NCI-H460 (cell line): ENCODE results near the gene CHST6. TPM values are rescaled to one million over a fixed set of nuclear protein-coding genes. Genes with fewer than 3 reads are reported as not detected.
"Not testable (repeated sequence)": the region's sequence is repeated elsewhere in the genome, so short reads cannot be mapped to it uniquely, and the experiment has no call there.

Experiments used
- DNase-seq: peaks from one replicate; pipeline ENCODE4 v3.0.0-alpha.2; 2016; ENCODE audit warnings: low read depth; ENCODE audit errors: extremely low read depth
- total RNA-seq: library from RNA; depleted of rRNA; stranded (reverse); fragments of >200 nt; shearing (Covaris generic); gene quantifications from 2 replicates; pipeline ENCODE4 v1.2.3, GENCODE V29; 2014

CHST6 gene
- total RNA-seq, 1 experiment from 2014 or later = 0.89 TPM

DNA sequence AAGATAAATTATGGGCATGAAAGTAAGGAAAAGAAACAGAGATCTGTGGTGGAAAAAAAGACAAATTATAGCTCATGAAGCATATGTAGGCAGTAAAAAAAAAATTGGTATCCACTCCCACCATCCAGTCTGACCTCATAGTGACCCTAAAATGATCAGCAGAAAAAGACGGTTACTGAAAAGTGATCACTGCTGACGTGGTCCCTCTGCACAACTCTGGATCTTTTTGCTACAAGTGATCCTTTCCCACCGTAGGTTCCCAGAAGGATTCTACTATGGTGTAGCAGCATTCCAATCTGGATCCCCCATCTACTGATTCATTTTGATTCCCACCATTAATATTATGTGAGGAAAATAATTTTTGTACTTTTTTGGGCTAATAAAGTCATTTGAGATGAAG is 10.9 kb upstream of the CHST6 start:
- DNase-seq = no peak

DNA sequence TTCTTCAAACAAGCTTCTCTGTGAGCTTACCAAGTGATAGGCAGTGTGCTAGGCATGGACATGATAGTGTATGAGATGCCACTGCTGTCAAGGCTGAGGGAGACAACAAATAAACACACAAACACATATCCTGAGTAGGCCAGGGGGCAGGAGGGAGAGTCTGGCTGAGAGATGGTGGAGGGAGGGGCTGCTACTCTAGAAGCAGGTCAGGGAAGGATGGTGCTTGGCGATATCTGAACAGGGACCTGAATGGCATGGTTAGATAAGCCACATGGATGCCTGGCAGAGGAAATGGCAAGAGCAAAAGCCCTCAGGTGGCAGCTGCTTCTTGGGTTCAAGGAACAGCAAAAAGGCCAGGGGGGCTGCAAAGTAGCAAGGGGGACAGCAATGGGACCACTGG is 8.6 kb upstream of the CHST6 start:
- no peak for DNase-seq

DNA sequence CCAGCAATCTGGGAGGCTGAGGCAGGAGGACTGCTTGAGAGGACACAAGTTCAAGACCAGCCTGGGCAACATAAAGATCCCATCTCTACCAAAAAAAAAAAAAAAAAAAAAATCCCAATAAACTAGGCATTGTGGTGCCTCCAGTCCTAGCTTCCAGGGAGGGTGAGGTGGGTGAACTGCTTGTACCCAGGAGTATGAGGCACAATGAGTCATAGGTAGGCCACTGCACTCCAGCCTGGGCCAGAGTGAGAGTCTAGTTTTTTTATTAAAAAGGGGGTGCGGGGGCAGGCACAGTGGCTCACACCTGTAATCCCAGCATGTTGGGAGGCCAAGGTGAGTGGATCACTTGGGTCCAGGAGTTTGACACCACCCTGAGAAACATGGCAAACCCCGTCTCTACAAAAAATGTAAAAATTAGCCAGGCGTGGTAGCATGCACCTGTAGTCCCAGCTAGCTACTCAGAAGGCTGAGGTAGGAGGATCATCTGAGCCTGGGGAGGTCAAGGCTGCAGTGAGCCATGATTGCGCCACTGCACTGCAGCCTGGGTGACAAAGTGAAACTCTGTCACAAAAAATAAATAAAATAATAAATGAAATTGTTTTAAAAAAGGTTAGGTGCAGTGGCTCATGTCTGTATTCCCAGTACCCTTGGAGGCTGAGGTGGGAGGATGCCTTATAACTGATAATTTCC is 7.8 kb upstream of the CHST6 start:
- no peak for DNase-seq

DNA sequence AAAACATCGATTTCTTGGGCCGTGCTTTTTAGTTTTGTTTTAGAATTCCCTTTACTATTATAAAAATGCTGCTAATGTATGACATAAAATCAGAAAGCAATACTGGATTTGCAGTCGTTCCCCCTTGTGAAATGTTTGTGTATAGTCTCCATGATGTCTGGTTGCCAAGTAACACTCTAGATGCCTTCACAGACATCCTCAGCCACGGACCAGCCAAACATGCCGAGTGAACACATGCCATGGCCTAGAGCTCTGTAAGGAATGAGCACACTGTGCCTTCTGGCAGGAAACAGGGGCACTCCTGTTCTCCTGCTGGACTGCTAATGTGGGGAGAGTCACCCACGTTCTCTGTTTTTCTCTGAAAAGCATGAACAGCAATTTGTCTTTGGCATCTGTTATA is 6.6 kb upstream of the CHST6 start:
- DNase-seq = not testable (repeated sequence)

DNA sequence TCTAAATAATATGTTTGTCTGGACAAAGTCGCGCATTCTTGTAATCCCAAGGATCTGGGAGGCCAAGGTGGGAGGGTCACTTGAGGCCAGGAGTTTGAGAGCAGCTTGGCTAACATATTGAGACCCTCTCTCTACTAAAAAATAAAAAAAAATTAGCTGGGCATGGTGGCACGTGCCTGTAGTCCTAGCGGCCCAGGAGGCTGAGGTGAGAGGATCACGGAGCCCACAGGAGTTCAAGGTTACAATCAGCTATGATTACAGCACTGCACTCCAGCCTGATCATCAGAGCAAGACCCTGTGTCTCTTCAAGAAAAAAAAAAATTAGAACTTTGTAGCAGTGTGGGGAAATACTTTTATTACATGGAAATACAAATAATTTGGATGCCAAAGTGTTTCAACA is 6.1 kb upstream of the CHST6 start:
- no peak for DNase-seq

DNA sequence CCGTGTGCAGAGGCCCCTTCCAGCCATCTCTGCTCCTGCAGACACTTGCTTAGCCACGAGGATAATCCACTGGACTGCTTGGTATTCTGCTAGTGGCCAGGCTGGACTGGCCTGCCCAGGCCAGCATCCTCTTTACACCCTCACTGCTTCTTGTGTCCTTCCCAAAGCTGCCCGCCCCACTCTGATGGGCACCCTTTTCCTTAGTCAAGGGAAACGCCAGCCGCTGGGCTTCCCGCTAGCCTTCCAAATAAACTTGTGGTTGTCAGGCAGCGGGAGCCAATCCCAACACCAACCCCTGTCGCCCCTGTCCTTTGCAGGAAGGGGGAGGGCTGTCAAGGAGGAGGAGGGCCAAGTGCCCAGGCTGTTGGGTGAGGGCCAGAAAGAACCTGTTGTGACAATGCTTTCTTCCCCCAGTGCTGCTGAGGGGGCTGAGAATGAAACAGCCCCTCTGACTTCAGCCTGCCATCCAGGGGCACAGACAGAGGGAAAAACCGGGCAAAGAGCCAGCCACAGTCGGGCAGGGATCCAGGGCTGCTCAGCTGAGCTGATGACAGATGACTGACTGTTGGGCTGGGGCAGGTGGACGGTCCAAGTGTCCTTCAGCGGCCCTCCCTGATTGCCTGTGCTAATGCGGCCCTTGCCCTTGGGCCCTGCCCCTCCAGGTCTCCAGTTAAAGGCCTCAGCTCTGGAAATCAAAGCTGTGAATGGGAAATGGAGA is 3.5 kb upstream of the CHST6 start:
- not testable (repeated sequence) for DNase-seq

DNA sequence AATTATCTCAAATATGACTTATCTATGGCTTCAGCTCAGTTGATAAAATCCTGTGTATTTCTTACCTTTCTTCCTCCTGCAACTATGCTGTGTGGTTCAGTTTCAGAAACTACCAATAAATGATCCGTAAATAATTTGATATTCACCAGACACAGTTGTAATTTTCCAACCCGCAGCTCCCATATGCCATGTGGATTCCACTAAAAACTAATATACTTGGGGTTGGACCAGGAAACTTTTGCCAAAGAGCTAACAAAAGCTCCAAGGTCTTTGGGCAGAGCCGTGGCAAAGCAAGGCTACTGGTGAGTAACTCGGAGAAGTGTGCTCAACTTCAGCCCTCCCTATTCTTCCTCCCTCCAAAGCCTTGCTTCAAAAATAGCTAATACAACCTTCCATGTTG is 2.3 kb upstream of the CHST6 start:
- no peak for DNase-seq

DNA sequence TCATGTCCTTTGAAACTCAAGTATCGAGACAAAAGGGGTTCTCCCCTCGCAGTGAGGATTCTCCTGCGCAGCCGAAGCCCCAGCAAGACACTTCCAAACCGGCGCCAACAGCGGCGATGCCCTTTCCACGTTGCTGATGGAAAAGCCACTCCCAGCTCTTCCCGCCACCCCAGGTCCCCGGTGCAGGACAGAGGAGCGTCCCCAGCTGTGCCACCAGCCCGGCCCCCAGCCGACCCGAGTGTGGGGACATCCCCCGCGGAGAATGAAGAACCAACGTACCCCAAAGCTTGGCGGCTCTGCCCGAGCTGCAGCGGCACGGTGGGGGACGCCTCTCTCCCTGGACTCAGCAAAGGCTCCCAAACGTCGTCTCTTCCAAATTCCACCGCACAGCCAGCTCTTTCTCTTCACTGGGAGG is 573 bp downstream of the CHST6 start:
- no peak for DNase-seq

DNA sequence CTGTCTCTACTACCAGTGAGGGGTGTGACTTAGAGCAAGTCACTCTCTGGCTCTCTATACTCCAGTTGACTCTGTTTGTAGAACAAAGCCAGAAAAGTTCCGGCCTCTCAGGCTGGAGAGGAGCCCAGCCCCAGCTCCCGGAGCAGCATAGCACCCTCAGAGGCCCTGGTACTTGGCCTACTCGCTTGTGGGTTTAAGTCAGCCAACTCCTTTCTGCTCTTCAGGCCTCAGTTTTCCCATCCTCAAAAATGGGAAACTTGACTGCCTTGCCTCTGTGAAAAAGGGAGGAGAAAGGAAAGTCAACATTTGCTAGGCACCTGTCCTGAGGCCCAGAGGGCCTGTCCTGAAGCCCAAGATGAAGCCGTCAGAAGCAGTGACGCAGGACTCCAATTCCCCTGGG is 1.1 kb downstream of the CHST6 start:
- no peak for DNase-seq

DNA sequence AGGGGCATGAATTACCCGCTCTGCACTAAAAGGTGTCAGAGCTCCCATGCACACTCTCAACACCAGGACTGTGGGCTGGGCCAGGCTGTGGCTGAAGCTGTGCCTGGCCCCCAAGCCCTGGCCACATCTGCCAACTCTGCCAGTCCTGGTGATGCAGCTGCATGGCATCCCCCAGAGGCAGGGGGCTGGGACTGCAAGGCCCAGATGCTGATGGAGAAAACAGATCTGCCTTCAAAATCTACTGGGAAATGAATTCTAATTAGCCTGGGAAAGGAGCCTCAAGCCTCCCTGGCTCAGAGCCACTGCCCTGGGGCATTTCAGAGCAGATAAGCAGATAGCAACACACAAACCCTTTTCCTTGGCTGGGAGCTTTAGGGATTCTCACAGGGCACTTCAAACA is 3.4 kb downstream of the CHST6 start:
- DNase-seq = no peak

DNA sequence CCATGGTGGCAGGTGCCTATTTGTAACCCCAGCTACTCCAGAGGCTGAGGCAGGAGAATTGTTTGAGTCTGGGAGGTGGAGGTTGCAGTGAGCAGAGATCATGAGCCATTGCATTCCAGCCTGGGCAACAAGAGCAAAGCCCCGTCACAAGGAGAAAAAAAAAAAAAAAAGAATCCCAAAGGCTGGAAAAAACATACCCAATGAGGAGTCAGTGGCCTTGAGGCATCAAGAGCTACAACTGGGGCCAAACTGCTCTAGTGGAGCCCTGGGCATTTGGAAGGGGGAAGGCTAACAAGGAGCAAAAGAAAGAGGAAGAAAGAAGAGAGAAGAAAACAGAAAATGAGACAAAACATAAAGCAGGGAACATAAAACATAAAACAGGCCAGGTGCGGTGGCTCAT is 6.9 kb downstream of the CHST6 start:
- no peak for DNase-seq

DNA sequence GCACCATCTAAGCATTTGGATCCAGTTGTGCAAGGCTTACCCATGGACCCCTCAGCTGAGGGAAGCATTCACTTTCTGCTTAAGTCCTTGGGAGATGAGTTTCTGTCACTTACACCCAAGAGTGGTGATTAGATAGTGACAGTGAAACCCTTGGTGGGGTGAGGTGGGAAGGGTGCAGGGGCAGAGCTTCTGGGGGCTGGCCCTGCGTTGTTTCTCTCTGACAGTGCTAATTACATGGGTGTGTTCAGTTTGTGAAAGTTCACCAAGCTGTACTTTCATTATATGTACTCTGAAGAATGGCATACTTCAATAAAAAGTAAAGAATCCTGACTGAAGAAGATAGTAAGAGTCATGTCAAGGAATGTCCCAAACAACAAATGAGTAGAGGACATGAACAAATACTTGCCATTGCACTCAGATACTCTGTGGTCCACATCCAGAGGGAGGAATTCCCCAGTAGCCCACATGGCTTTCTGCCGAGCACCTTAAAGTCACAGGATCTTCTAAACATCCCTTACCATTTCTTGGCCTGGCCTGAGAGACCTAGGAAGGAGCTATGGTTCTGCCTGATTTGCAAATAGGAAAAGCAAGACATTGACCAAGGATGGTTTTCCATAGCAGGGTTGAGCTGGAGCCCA is 8.4 kb downstream of the CHST6 start:
- DNase-seq = no peak

DNA sequence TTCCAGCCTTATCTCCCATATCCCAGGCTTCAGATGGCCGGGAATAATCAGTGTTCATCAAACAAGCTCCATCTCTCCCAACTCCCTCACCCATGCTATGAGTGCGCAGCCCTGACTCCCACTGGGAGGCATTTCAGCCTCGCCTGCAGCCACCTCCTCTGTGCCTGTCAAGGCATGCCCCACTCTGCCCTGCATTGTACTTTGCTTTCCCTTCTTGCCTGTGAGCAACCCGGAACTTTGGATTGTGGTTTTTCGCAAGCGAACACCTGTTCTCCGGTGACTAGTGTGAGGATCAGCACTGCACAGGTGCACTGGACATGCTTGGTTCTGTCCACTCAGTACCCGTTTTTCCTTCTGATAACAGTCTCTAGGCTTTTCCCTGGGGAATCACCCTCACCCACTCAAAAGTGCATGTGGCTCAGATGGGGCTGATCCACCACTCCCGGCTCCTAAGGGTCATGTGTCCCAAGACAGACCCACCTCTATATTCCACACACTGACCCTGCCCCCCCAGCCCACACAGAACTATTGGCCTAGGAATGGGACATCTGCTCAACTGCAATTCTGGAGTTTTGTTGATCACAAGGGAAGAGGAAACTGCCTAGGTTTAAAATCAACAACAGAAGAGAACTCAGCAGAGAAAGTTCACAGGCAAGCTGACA is 9.1 kb downstream of the CHST6 start:
- DNase-seq = no peak

DNA sequence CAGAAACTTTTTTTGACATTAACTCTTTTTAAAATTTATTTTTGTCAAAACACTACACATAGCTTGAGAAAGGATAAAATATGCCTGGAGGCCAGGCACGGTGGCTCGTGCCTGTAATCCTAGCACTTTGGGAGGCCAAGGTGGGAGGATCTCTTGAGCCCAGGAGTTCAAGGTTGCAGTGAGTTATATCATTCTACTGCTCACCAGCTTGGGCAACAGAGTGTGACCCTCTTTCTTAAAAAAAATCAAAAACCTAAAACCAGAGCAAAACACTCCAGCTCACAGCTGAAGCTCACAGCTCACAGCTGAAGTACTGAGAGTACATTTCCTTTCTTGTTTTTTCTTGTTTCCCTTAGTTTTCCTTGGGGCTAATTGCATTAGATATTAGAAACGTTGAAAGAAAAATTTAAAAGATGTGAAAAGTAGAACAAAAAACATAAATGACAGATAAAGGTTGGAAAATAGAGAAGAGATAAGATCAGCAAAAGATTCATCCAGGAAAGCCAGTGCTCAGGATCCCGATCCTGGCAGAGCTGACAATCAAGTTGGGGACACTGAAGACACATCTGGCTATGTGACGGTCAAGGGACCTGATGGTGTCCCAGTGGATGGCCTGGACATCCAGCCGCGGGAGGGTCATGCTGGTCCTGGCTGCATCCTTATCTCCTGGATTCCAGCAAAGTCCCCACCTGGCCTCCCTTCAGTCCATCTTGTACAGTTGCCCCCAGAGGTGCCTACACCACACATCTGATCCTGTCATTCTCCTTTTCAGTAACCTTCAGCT is 9.8 kb downstream of the CHST6 start:
- no peak for DNase-seq

DNA sequence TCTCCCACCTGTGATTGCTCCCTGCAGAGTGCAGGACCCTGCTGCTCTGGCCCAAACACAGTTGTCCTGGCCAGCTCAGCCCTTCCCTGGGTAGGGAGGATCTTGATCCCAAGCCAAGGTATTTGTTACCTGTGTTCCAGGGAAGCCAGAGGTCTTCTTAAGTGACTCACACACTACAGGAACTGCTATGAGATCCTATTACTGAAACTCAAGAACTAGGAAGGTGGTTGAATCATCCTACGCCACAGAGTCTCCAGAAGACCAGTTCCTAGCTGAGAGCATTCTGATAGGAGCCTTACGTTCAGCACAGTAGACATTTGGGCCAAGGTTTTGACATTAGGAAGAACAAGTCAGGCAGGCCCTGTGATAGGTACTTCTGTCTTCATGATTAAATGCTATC is 12.0 kb downstream of the CHST6 start:
- no peak for DNase-seq

DNA sequence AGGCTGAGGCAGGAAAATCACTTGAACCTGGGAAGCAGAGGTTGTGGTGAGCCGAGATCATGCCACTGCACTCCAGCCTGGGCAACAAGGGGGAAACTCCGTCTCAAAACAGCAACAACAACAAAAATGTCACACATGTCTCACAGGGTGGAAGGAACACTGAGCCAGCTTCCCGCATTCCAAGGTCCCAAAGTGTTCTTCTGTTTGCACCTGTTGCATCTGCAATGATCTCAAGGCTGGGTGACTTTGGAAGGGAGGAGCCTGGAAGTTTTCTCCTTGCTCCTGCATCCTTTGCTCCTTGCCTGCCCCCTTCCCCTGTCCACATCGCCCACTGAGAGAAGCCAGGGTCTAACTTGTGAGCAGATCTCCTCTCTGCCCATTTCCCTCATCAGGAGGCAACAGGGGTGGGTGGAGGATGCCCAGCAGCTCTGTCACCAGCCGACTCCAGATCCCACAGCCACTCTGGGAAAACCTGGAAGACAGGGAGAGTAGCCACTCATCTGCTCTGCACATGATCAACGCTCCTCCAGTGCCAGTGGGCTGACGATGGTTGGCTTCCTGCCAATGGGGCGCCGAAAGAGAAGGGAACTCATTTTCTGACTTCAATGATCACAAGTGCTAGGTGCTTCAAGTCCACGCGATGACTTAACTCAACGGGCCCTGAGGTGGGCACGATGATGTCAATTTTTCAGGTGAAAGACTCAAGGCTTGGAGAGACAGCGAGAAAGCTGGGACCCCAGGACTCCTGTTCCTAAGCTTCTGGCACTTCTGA is 12.6 kb downstream of the CHST6 start:
- DNase-seq = no peak

DNA sequence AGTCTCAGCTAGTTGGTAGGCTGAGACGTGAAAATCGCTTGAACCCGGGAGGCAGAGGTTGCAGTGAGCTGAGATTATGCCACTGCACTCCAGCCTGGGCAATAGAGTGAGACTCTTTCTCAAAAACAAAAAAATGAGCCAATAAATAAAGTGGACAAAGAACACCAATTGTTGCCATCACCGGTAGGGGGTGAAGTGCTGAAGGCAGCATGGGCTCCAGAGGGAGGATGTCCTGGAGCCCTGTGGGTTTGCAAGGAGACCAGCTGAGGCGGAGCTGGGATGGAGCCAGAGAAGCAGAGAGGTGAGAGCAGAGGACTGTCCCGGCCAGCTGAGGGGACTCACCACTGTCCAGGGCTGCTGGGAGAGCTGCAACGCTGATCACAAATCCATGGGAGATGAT is 13.8 kb downstream of the CHST6 start:
- DNase-seq = no peak

DNA sequence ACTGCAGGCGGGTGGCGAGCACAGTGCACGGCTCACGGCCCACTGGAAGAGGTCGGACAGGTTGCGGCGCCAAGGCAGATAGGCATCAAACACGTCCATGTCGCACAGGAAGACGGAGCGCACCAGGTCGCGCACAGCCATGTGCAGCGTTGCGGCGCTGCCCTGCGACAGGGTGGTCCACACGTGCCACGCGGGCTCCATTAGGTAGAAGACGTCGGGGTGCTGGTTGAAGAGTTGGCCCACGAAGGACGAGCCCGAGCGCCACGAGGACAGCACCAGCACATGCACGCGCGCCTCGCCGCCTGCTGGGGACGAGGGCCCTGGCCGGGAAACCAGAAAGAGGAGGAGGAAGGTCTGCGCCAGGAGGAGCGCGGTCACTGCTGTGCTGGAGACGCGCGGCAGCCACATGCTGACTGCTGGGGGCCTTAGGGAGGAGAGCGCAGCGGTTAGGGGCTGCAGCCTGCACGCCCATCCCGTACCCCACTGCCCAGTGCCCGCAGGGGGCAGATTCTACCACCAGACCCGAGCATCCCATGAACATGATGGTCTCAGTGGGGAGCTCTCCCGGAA is 15.7 kb downstream of the CHST6 start:
- DNase-seq = no peak

DNA sequence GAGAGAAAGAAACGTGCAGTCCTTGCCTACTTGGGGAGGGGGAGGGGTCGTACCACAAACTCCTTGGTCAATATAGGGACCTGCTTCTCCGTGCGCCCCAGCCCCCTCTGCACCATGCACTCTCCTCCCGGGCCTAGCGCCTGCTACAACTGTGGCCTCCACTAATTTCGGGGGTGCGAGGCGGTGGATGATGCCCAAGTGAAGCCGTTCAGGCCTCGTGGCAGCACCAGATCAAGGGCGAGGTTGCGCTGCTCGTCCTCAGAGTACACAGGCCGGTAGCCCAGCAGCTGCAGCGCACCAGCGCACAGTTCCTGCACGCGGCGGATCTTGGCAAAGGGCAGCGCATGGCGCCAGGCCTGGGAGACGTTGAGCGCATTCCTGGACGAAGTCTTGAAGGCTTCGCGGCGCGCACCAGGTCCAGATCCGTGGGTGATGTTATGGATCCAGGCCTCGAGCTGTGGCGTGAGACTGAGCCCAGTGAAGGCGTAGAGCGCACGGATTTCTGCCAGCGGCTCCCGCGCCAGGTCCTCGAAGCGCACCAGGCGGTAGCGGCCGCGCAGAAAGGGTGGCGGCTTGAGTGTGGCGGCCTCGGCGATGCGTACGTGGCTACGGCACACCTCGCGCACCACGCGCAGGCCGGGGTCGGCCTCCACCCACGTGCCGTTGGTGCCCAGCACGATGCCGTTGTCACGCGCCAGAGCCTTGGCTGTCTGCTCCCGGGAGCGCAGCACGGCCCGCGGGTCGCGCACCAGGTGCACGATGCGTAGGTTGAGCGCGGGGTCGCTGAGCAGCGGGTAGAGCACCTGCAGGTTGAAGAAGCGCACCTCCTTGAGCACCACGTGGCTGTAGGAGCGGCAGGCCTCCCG is 16.5 kb downstream of the CHST6 start:
- DNase-seq = no peak
